ENCODE measurements around the gene AGBL4.

The AGBL4 gene

DNA sequence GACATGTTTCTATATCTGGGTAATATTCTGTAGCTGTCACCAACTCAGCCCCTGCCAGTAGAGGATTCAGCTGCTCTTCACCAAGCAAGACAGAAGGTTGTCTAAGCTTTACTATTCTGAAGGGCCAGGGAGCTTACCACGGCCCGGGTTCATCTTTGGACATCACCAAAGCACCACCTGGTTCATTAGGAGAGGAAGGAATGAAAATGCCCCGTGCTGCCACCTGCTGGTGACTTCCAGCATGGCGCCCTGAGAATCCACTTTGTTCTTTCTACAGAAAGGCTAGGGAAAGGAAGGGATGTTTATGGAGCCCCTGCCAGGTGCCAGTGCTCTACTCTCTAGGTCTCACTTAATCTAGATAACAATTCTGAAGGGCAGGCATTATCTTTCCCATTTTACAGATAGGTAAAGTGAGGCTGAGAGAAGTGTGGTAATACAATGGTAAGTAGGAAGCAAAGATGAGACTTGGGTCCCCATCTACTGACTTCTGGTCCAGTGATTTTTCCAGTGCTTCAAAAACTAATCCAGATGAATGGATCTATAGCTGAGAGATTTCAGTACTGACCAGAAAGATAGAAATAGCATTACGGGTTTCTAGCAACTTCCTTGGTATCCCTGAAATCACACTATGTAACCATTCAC is 1326.6 kb downstream of the AGBL4 start:
- TF ChIP-seq POLR2A (IDR thresholded peaks at IDR 0.05; ENCODE audit: low read depth, low read length) = no peak
- FAIRE-seq (no peak), DNase-seq (ENCODE audit: insufficient read length, low spot score) (peak; percentile 11)

DNA sequence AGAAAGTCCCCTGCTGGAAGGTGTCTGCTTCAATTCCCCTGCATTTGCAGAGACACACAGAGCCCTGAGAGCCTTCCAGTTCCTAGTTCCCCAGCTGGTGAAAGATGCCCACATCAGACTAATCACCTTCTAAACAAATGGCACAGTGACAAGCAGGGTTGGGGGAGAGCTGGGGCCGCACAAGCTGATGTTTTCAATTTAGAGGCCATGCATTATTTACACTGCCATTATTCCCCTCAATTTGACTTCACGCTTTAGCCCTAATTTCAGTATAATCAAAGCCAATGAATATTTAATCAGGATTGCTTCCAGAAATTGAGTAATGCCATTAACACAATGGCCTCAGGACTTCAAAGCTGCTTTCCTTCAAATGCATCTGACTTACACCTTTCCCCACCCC is 1328.6 kb downstream of the AGBL4 start:
- FAIRE-seq = no peak
- no peak for DNase-seq (ENCODE audit: insufficient read length, low spot score)
- no peak for TF ChIP-seq POLR2A (IDR thresholded peaks at IDR 0.05; ENCODE audit: low read depth, low read length)

DNA sequence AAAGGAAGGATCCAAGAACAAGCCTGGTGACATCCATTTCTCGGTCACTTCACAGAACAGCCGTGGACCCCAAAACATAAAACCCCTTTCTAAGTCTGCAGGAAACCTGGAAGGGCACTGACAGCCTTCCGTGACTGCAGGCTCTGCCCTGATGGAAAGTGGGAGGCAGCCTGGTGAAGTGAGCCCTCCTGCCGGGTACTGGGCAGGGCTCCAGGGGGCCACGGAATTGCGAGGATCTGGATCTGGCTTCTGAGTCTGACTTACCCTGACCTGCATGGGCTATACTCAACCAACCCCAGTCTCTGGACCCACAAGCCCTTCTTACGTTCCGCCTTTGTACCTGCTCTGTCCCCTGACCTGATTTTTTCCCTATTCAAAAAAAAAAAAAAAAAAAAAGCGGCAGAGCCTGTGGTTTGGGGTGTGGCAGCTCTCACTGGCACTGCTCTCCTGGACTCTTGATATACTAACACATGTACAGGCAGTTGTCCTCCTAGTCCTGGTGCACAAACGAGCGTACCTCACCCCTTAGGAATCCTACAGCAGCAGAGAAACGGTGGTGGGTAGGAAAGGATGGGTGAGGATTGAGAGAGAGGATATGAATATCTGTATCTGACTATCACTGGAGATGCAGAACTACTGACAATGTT is 1330.0 kb downstream of the AGBL4 start:
- no peak for TF ChIP-seq POLR2A (IDR thresholded peaks at IDR 0.05; ENCODE audit: low read depth, low read length)
- DNase-seq (ENCODE audit: insufficient read length, low spot score) (no peak), FAIRE-seq (no peak)

DNA sequence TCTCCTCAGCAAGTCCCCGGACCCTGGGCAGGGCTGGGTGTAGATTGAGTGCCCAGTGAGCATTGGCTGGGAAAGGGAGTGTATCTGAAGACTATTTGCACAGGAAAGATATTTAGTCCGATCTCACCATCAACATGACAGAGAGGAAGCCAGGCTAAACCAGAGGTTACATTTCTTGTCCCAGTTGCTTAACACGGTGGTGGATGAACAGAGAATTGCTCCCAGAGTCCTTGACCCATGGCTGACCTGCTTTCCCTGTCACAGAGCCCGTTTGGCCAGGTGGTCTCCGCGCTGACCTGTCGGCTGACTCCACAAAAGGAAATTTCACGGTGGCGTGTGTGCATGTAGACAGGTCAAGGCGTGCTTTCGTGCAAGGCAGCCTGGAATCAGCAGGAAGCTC is 1330.6 kb downstream of the AGBL4 start:
- no peak for TF ChIP-seq POLR2A (IDR thresholded peaks at IDR 0.05; ENCODE audit: low read depth, low read length)
- FAIRE-seq (no peak), DNase-seq (ENCODE audit: insufficient read length, low spot score) (no peak)

DNA sequence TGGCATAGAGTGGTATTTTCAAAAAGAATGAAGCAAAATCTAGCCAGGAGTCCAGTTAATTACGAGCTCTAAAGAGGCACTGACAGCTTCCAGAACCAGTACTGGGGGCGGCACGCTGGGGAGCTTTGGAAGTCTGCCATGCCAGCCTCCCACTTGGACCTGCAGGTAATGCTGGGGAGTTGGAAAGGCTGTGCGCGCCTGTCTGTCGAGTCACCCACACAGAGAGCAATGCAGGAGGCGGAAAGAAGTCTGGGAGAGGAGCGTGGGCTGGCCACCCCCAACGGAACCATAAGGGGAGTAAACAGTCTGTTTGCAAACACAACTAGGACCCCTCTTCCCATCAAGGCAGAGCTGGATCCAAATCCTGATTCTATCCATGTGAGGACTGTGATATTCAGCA is 1331.5 kb downstream of the AGBL4 start:
- DNase-seq (ENCODE audit: insufficient read length, low spot score) (no peak), FAIRE-seq (no peak)
- no peak for TF ChIP-seq POLR2A (IDR thresholded peaks at IDR 0.05; ENCODE audit: low read depth, low read length)

DNA sequence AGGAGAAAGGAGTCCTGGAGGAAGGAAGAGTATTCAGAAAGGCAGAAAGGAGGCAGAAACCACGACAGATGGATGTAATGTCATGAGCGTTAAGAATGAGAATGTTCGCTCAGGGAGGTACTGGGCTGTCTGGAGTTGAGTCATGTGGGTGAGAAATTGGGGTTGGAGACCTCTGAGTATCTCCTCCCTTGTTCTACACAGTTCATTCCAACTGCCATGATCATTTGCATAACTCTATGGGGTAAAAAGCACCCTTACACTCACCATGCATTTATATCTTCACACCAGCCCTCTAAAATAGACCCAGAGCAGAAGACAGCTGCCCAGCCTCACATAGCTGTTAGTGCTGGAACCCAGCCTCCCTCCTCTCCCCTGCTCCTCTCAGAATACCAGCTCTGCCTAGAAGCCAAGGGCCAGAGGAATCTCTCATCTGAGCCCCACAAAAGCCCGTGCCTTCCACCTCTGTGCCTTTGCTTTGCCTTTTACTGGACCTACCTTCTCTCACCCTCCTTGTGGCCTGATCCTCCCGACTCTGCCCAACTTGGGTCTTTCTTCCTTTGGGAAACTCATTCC is 1332.2 kb downstream of the AGBL4 start:
- TF ChIP-seq POLR2A (IDR thresholded peaks at IDR 0.05; ENCODE audit: low read depth, low read length) = no peak
- no peak for FAIRE-seq
- DNase-seq (ENCODE audit: insufficient read length, low spot score) = no peak

DNA sequence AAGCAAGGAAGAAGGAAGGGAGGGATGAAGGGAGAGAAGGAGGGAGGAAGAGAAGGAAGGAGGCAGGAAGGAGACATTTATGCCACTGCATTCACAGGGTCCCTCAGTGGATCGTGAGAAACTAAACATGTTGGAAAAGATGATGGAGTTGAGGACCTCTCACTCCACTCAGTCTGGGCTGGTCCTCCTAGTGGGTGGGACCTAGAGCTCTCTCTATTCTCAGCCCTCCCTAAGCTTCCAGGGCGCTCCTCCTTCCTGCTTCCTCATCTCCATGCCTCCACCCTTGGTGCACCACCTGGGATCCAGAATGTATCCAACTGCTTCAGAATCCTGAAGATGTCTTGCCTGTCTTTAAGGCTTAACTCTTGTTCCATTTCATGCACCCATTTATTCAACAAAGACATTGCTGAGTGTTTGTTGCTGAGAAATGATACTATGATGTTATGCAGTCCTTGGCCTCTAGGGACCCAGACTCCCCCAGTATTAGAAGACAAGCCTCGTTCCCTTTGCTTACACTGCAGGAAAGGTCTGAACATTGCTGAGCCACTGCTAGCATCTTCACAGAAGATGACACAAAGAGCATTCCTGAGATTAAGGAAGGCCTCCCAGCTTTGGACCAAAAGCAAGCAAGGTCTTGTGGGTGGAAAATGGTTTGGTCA is 1335.5 kb downstream of the AGBL4 start:
- no peak for FAIRE-seq
- DNase-seq (ENCODE audit: insufficient read length, low spot score) = no peak
- no peak for TF ChIP-seq POLR2A (IDR thresholded peaks at IDR 0.05; ENCODE audit: low read depth, low read length)

DNA sequence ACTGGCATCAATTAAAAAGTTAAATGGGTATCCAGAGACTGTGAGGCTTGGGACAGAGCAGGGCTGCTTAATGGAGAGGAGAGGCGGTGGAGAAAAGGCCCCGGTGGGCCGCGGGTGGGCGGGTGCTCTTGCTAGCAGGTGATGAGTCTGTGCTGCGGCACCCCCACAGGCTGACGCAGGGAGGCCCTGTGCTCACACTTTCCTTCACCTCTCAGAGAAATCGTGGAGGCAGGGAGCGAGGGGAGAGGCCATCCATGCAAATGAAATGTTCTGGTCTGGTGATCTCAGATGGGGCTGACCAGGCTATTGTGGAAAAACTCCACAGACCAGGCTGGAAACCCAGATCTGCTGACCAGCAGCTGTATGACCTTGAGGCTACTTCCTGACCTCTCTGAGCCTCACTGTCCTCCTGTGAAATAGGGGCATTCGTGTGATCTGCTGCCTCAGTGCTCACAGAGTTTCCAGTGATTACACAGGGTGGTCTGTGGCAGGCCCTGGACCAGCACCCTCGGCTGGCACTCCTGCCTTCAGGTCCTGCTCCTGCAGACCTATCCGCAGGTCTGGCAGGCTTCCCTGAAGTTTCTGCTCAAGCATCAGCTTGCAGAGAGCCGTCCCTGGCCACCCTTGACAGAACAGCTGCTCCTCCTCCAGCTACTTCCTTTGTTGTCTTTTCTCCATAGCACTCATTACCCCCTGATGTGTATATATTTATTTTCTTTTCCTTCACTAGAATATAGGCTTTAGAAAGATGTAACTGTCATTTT is 1336.3 kb downstream of the AGBL4 start:
- FAIRE-seq = no peak
- no peak for DNase-seq (ENCODE audit: insufficient read length, low spot score)
- TF ChIP-seq POLR2A (IDR thresholded peaks at IDR 0.05; ENCODE audit: low read depth, low read length) = no peak

DNA sequence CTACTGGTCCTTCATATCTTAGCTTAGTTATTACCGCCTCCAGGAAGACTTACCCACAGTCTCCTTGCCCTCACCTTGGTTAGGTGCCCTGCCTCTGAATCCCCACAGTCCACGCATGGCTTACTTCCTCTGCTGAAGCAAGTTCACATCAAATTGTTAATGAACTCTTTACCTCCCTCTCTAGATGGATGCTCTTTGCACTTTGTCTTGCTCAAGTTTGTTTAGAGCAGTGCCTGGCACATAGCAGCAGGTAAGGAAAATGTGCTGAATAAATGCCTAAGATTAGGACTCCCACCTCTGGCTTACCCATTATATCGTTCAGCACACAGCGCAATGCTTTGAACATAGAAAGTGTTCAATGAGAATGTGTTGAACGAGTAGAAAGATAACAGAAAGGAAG is 1337.6 kb downstream of the AGBL4 start:
- no peak for TF ChIP-seq POLR2A (IDR thresholded peaks at IDR 0.05; ENCODE audit: low read depth, low read length)
- DNase-seq (ENCODE audit: insufficient read length, low spot score) (no peak), FAIRE-seq (no peak)

DNA sequence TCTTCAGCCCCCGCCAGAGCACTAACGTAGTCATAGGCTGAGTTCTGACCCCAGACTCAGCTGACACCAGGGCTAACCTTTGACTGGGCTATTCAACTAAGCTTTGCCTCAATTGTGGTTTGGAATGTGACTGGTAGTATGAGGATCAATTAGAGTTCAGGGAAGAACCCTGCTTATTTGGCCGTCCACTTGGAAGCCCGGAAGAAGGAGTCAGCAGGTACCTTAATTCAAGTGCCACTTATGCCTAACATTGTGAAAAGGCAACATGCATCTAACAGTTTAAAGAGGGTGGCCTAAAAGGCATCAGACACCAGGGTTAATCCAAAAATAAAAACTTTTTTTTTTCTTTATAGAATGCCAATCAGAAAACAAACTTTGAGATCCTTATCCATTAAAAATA is 1339.4 kb downstream of the AGBL4 start:
- no peak for DNase-seq (ENCODE audit: insufficient read length, low spot score)
- no peak for FAIRE-seq
- no peak for TF ChIP-seq POLR2A (IDR thresholded peaks at IDR 0.05; ENCODE audit: low read depth, low read length)

DNA sequence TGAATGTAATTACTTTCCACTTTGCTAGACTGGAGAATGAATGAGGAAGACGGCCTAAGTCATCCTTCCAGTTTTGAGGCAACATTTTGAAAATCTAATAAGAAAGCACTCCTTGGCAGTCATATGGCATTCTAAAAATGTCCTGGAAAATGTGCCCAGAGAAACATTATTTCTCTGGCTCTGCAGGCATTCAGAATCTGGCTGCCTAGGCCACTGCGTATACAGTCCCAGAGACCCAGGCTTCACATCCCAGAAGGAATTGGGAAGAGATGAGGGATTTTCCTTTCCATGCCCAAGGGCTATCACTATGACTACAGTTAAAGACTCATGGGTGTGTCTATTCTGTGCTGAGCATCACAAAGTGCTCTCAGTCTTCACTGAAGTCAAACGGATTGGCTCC is 1339.9 kb downstream of the AGBL4 start:
- DNase-seq (ENCODE audit: insufficient read length, low spot score) (no peak), FAIRE-seq (no peak)
- no peak for TF ChIP-seq POLR2A (IDR thresholded peaks at IDR 0.05; ENCODE audit: low read depth, low read length)

DNA sequence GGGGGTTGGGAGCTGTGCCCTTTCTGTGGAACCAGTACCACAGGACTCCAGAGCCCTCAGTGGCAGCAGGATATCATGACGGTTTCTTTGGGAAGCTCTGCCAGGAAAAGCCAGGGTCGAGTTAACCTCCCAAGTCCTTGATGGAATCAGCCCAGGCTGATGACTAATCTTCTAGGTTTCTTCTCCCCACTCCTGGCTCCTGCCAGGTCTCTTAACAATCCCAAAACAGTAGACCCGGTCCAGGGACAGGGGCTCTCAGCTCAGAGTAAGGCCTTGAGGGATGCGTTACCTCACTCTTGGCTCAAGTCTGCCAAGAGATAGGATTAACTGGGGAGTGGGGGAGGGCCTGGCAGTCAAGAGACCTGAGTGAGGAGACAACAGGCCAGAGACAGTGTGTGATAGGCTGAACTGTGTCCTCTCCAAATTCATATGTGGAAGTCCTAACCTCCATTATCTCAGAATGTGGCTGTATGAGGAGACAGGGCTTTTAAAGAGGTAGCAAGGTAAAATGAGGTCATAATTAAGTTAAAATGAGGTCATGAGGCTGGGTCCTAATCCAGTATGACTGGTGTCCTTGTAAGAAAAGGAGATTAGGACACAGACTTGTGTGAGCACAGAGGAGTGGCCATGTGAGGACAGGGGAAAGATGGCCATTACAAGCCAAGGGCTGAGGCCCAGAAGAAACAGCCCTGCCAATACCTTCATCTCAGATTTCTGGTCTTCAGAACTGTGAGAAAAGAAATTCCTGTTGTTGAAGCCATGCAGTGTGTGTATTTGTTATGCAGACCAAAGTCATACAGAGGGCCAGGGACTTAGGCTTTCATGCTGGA is 1342.1 kb downstream of the AGBL4 start:
- FAIRE-seq (no peak), DNase-seq (ENCODE audit: insufficient read length, low spot score) (no peak)
- no peak for TF ChIP-seq POLR2A (IDR thresholded peaks at IDR 0.05; ENCODE audit: low read depth, low read length)

DNA sequence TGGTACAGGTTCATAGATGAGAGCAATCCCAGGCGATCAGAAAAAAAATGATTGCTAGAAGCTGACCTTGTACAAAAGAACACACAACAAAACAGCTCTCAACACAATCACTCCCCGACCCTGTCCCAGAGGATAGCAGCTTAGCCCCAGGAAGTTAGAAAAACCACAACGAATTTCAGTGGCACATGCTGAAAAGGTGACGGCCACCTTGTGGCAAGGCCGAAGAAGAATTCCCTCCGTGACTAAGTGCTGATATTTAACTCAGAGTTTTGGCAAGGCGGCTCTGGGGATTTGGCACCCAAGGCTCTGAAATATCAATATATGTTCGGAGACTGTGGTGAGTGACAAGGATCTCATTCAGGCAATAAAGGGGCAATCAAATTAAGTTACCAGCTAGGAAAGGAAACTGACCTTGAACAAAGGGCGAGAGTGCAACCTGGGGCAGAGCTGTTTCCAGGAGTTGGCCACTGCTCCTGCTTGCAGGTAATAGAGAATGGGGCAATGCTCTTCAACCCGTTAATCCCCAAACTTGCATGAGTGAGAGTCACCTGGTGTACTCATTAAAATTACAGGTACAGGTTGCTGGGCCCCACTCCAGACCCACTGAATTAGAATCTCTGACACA is 1343.2 kb downstream of the AGBL4 start:
- DNase-seq (ENCODE audit: insufficient read length, low spot score) = no peak
- no peak for TF ChIP-seq POLR2A (IDR thresholded peaks at IDR 0.05; ENCODE audit: low read depth, low read length)
- FAIRE-seq = no peak

Measured in H54 (cell line).